Activated T-cell treated with anti-CD3 and anti-CD28 coated beads for 48 hours (primary cell): ENCODE results near the gene CFDP1.
"Not testable (repeated sequence)": the region's sequence is repeated elsewhere in the genome, so short reads cannot be mapped to it uniquely, and the experiment has no call there.

Source experiments
- DNase-seq: peaks from one replicate; pipeline ENCODE4 v3.0.0-alpha.2; 2020; ENCODE audit warnings: low read depth

CFDP1 gene

DNA sequence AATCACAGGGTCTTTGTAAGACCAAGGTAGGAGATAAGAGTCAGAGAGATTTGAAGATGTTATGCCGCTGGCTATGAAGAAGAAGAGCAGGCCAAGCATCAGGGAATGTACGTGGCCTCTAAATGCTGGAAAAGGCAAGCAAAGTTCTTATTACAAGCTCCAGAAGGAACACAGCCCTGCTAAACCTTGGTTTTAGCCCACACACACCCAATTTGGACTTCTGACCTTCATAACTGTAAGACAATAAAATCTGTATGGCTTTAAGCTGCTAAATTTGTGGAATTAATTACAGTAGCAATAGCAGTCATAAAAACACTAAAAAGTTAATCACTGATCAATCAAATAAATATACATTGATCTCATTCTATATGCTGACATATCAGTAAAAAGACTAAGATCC, 25.1 kb upstream of the CFDP1 start:
- DNase-seq: no peak

DNA sequence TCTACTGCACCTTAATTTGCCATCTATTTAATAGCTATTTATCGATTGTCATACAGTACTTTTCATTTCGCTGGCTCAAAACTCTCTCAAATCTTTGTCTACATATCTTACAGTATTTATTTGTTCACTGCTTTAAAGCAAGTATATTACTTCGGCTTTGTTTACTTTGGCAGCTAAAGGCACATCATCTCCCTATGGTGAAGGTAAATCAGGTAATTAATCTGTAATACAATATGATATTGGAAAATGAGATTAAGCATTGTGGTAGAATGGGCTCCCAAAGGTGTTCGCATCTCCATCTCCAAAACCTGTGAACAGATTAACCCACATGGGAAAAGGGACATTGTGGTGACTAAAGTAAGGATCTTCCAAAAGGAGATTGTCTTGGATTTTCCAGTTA, 24.7 kb upstream of the CFDP1 start:
- no peak for DNase-seq

DNA sequence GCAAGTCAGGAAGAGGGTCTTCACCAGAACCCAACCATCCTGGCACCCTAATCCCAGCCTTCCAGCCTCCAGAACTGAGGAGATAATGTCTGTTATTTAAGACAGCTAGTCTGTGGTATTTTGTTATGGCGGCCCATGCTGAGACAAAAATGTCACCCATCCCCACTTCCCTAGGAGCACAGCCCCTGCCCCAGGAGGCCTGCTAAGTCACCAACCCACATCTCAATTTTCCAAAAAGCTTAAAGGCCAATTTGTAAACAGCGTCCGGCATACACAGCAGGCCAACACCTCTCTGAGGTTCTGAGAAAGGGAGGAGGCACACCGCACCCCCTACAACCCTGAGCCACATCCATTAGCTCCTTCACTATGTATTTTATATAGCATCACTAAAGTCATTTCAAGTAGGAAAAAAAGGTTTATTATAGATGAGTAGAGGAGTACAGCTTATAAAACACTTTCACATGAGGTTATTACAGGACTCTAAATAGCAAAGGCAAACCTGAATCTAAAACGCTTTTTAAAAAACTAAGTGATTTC, 24.2 kb upstream of the CFDP1 start:
- DNase-seq: no peak

DNA sequence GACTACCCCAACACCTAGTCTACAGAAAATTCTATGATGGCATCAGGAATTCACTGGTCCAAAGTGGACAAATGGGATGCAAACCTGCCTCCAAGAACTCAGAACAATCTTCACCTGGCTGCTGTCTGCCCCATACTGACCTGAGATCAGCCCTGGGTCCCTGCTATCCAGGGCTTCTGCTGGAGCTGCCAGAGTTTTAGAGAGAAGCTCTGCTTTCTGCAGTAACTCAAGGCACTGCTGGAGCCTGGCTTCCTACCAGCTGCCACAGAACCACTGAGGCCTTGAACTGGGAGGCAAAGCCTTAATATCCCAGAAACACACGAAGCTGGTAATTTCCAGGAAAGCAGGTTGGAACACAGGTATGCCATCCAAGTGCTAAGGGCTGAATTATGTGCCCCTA, 23.7 kb upstream of the CFDP1 start:
- DNase-seq: no peak

DNA sequence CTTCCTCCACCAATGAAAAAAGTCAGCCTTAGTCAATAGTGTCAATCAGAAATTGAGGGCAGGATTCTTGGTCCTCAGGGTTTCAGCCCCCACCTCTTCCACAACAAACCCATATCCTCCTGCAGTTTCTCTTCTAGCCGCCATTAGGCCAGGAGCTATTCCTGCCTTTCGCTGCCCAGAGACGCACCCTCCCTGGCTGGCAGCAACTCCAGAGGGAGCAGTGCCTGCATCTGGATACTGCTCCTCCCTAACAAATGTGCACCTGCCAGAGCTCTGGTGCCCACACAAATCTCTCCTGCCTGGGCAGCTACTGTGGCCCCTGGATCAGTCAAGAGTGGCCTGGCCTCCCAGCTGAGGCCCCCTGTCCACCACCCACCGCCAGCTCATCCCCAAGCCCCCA, 23.2 kb upstream of the CFDP1 start:
- DNase-seq: not testable (repeated sequence)

DNA sequence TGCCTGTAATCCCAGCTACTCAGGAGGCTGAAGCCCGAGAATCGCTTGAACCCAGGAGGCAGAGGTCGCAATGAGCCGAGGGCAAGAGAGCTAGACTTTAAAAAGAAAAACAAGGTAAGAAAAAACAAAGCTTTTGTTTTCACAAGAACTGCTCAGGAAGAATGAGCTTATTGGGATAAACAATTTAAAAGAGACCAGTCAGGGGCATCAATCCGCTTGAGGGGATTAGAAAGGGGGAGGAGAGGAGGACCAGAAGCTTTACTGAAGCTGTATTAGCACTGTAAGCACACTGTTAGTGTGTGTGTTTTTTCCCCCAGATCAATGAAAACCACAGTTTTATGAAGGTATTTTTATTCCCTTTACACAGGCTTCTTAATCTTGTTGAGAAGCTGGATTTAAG, 22.4 kb upstream of the CFDP1 start:
- DNase-seq: no peak

DNA sequence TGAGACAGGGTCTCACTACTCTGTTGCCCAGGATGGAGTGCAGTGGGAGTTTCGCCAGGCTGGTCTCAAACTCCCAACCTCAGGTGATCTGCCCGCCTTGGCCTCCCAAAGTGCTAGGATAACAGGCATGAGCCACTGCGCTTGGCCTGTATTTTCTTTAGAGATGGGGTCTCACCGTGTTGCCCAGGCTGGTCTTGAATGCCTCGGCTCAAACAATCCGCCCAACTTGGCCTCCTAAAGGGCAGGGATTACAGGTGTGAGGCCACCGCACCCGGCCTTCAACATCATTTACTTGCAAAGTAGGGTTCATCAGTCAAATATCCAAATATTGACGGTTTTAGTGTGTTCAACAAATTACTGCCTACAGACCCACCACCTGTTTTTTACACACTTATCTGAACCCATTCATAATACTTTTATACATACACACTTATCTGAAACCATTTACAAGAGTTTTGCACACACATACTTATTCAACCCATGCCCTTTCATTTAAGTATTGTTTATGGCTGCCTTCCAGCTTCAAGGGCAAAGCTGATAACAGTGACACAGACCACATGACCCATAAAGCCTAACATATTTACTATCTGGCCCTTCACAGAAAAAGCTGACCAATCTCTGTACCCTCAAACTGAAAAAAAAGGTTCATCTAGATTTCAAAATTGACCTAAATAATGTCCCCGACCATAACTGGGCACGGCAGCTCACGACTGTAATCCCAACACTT, 19.3 kb upstream of the CFDP1 start:
- DNase-seq: no peak

DNA sequence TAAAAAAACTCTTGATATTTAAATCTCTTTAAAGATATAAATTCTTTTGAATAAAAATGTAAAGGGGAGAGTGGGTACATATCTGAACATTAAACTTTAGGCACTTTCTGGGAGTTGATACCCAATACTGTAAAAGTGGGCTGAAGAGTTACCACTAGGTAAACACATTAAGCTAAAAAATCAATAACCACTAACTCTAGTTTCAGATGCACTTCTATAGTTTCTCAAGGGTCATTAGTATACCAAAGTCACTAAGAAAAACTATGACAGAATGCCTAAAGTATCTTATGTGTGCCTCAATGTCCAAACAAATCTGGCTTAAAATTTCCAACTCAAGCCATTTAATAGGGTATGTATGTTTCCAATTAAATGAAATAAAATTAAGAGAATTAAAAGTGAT, 13.1 kb upstream of the CFDP1 start:
- DNase-seq: no peak

DNA sequence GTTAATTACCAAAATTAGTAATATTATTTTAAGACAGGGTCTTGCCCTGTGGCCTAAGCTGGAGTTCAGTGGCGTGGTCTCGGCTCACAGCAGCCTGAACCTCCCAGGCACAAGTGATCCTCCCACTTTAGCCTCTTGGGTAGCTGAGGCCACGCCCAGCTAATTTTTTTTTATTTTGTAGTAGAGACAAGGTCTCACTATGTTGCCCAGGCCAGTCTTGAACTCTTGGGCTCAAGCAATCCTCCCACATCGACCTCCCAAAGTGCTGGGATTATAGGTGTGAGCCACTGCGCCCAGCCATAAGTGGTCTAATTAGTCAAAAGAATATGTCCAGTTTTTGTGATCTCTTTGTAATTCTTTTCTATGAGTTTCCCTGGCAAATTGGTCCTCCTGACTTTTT, 12.0 kb upstream of the CFDP1 start:
- DNase-seq: no peak

DNA sequence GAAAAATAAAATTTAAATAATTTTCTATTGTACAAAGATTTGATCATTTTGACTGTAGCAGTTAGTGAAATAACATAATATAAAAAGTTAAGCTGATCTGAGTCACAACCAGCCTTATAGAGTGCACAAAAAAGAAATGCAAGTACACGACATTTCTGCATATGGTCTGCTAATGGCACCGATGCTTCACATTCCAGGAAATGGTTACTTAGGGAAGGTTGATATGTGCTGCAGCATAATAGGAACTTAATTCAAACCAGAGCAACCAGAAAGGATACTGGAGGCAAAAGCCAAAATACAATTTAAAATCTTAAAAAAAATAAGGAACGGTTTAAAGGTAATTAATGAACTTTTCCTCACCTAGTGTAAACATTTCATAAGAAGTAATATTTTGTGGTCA, 10.0 kb upstream of the CFDP1 start:
- no peak for DNase-seq

DNA sequence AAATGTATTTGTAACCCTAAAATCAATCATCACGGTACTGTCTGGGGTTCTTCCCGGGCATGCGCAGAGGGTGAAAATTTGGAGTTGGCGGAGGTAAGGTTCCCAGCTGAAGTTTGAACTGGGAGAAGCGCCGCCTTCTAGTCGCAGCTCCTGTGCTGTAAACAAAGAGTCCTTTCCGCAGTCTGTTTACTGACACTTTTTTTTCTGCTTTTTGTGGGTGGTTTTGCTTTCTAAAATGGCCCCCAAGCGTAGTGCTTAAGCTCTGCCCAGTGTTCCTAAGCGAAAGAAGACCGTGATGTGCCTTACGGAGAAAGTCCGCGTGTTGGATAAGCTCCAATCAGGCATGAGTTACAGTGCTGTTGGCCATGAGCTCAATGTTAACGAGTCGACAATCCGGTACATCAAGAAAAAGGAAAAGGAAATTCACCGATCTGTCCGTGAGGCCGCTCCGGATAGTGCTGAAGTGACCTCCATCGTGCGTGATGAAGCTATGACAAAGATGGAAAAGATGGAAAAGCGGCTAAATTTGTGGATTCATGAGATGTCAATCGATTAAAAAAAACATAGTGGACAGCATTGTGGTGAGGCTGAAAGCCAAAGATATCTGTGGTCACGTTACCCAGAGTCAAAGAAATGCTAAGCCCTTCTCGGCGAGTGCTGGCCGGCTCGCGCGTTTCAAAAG, 570 bp upstream of the CFDP1 start:
- DNase-seq: no peak

DNA sequence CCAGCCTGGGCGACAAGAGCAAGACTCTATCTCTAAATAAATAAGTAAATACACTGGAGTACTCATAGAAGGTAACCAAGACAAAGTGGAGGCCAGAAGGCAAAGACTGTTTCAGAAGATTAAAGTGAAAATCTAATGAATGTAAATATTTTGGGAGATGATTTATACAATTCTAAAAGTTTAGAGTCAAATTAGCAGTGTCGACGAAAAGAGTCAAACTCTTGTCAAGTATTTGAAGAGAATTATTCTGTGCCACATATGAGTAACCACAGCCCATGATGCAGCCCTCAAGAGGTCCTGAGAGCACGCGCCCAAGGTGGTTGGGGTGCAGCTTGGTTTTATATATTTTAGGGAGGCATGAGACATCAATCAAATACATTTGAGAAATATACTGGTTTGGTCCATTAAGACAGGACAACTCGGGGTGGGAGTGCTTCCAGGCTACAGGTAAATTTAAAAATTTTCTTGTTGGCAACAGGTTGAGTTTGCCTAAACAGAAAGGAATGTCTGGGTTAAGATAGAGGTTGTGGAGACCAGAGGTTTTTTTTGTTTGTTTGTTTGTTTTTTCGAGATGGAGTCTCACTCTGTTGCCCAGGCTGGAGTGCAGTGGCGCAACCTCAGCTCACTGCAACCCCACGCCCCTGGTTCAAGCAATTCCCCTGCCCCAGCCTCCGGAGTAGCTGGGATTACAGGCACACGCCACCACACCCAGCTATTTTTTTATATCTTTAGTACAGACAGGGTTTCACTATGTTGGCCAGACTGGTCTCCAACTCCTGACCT, 3.5 kb downstream of the CFDP1 start:
- no peak for DNase-seq

DNA sequence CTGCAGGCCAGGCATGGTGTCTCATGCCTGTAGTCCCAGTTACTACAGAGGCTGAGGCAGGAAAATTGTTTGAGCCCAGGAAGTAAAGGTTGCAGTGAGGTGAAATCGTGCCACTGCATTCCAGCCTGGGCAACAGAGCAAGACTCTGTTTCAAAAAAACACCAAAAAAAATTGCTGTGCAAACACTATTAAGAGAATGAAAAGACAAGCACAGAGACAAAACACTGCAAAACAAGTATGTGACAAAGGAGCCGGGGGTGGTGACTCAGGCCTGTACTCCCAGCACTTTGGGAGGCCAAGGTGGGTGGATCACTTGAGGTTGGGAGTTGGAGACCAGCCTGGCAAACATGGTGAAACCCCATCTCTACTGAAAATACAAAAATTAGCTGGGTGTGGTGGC, 6.8 kb downstream of the CFDP1 start:
- DNase-seq: not testable (repeated sequence)

DNA sequence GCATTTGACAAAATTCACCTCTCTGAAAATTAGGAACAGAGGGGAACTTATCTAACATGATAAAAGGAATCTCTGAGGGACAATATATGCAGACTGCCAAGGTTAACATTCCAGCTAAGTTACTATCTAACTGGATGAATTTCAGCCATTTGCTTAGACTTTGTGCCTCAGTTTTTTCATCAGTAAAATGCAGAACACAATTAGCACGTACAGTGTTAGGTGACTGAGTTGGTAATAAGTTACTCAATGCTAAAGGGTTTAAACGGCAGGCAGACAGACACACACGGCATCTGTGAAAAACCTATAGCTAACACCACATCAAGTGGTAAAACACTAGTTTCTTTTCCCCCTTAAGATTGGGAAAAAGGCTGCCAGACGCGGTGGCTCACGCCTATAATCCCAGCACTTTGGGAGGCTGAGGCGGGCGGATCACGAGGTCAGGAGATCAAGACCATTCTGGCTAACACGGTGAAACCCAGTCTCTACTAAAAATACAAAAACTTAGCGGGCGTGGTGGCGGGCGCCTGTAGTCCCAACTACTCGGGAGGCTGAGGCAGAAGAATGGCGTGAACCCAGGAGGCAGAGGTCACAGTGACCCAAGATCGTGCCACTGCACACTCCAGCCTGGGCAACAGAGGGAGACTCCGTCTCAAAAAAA, 9.1 kb downstream of the CFDP1 start:
- DNase-seq: not testable (repeated sequence)

DNA sequence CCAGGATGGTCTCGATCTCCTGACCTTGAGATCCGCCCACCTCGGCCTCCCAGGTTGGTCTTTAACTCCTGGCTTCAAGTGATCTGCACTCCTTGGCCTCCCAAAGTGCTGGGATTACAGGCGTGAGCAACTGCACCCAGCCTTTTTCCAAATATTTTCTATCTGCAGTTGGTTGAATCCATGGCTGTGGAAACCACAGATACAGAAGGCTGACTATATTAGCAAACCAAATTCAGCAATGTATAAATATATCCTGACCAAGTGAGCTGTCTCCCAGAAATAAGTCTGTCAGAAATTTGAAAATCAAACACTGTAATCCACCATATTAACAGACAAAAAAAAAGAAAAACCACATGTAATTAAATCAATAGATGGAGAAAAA, 9.6 kb downstream of the CFDP1 start:
- DNase-seq: no peak

DNA sequence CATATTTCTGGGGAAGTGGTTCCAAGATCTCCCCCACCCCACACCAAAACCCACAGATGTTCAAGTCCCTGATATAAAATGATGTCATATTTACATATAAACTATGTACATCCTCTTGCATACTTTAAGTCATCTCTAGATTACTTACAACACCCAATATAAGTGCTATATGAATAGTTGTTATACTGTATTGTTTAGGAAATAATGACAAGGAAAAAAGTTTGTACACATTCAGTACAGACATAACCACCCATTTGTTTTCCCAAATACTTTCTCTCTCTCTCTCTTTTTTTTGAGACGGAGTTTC, 11.5 kb downstream of the CFDP1 start:
- DNase-seq: no peak

DNA sequence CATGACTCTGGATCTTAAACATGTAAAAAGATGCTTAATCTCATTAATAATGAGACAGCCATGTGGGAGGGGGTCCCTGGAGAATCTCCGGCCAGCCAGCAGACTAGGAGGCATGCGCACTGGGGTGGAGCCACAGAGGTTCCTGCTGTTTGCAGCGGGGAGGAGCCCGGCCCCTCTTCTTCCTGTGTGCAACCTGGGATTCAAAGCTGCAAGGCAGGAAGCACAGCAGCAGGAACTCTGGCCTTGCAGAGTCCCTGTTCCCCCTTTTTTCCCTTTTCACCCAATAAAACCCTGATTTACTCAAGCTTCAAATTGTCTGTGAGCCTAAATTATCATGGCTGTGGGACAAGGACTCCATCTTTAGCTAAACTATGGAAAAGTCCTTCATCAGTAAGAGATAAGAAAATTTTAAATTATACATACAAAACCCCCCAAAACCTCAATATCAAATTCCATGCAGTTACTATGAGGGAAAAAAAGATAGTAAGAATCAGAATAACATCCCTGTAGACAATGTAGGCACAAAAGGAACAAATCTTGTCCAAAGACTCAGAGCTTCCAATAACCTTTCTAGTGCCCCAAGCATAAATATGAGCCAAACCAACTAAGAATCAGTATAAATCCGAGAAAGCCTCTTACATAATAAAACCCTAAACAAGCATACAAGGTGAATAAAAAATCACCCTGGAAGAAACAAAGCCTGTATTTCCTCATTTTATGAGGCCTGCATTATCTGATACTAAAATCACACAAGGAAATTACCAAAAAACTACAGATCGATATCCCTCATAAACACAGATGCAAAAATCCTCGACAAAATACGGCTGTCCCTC, 12.1 kb downstream of the CFDP1 start:
- DNase-seq: no peak

DNA sequence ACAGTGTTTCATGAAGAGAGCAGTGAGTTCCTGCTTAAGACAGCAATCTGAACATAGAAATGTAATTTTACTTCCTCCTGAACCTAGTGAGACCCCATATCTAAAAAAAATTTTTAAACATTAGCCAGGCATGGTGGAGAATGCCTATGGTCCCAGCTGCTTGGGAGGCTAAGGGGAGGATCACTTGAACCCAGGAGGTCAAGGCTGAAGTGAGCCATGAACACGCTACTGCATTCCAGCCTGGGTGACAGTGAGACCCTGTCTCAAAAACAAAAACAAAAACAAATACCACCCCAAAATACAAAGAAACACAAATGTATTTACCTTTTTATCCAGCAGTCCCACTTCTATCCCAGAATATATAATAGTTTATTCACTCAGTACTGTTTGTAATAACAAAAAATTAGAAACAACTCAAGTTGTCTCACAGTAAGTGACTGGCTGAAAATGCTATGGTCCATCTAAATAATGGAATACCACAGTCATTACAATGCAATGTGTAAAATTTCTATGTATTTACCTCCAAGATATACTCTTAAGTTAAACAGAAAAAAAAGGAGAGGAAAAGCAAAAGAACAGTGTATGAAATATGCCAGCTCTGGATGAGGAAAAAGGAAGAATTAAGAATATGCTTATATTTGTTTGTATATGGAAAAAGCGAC, 16.3 kb downstream of the CFDP1 start:
- no peak for DNase-seq

DNA sequence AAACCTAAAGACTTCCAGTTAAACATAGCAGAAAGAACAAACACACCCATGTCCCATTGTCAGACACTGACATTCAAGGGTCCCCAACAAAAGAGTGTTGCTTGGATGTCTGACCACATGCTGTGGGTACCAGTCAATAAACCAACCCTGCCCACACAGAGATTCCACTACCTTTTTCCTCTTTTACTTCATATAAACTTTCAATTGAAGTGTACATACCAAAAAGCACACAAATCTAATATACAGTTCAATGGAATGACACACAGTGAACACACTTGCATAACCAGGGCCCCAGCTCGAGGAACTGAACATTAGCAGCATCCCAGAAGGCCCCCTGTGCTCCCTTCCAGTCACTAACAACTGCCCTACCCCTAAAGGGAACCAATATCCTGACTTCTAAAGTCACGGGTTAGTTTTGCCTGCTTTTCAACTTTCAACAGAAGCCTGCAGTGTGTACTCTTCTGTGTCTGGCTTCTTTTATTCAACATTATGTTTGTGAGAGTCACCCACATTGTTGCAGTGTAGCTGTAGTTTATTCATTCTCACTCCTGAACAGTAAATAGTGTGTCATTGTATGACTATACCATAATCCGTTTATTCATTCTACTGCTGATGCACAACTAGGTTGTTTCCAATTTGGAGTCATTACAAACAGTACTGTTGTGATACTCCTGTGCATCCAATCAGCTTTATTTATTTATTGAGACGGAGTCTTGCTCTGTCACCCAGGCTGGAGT, 18.0 kb downstream of the CFDP1 start:
- DNase-seq: no peak

DNA sequence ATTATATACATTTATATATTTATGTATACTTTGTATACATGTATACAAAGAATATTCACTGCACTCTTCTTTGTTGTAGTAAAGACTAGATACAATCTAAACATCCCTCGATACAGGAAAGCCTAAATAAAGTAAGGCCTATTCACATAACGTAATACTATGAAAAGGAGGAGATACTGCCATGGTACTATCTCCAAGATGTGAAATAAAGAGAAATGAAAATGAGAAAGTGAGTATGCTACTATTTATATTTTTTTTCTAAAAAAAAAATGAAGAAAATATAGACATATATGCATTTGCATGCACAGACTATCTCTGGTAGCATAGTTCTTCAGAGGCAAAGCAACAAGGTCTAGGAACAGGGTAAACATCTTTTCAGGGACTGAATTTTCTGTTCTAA, 19.4 kb downstream of the CFDP1 start:
- no peak for DNase-seq
